Stimulated activated CD4-positive, alpha-beta T cell treated with anti-CD3 and anti-CD28 coated beads, Interleukin-1b, Interleukin-23, amount 100 ng/mL, for 24 hours (primary cell): ENCODE results near the gene RNF181.
A peak's percentile ranks its signal among the peaks of the same experiment; 100 is the strongest.
"Not testable (repeated sequence)": the region's sequence is repeated elsewhere in the genome, so short reads cannot be mapped to it uniquely, and the experiment has no call there.

Experiments used
- DNase-seq, 4 experiments: peaks; one replicate each; pipeline ENCODE4 v3.0.0-alpha.2; 2020; ENCODE audit warnings: low read depth in 4 of 4, low spot score in 1 of 4

The RNF181 gene

DNA sequence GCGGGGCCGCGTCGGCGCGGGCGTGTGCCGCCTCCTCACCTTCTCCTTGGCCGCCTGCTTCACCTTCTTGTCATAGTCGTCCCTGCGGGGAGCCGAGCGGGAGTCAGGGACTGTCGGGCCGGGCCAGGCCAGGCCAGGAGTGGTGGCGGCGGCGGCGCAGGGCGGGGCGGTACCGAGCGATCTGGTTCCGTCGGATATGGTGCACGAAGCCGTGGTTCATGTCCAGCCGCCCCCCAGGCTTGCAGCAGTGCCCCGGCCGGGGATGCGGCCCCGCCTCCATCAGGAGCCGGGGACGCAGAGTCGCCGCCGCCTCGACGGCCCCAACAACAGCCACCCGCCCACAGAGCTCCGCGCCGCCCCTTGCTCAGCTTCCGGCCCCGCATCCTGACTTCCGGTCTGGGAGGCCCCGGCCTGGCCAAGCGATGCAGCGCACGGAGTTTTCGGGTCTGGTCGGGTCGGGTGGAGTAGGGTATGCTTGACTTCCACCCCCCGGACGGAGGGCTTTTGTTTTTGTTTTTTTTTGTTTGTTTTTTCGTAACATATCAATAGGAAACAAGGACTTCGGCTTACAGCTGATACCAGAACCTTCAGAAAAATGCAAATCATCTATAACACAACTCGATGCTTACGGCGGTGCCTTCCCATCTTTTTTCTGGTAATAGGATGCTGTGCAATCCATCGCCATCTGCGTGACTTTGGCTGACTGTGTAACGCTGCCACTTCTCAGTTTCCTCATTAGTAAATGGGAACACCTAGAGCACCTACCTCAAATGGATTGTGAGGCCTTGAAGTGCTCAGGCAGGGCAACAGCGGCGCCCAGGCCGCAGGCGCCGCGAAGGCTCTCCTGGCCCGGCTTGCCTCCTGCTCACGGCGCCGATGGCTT, 16.4 kb downstream of the RNF181 start, which contains the start of gene C2orf68:
TSS of gene C2orf68 (minus strand) at position 362 of the 883 bp plus-strand sequence. CDS start at position 280, 82 bp downstream.
- DNase-seq: peak; percentile 71 to 87 (median 78)

- DNase-seq: no peak
Measured at GRCh38 chr2:85613717-85614515, 18.4 kb downstream of the RNF181 start.

DNA sequence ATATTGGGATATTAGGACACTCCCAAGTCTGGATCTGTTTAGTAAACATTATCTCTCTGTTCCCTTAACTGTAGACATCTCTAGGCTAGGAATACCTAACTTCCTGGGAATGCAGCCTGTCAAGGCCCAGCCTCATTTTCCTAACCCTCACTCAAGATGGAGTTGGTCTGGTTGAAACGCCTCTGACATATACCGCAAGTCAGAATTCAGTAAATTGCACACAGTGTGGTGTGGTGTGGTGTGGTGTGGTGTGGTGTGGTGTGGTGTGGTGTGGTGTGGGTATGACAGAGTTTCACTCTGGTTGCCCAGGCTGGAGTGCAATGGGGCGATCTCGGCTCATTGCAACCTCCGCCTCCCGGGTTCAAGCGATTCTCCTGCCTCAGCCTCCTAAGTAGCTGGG, 19.2 kb downstream of the RNF181 start:
- DNase-seq: not testable (repeated sequence)

DNA sequence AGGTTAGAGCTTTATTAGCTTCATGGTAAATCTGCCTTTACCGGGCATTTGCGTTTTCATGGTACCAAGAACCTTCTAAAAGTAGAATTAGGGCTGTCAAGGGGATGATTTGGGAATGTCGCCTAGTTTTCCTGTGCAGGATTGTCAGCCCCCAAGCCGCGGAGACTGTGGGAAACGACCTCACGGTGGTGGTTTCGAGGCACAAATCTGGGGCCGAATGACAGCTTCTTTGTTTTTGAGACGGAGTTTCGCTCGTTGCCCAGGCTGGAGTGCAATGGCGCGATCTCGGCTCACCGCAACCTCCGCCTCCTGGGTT, 19.8 kb downstream of the RNF181 start:
- DNase-seq: no peak

GRCh38 chr2:85617723-85618122, 22.2 kb downstream of the RNF181 start:
- DNase-seq: not testable (repeated sequence)

- no peak for DNase-seq
Measured at GRCh38 chr2:85619617-85620016, 24.1 kb downstream of the RNF181 start.

- DNase-seq: no peak
Measured at GRCh38 chr2:85621338-85621737, 25.8 kb downstream of the RNF181 start.

- no peak for DNase-seq
Measured at GRCh38 chr2:85623991-85624390, 28.4 kb downstream of the RNF181 start.

- DNase-seq: no peak
Measured at GRCh38 chr2:85628658-85629057, 33.1 kb downstream of the RNF181 start.

GRCh38 chr2:85631316-85631715, 35.8 kb downstream of the RNF181 start:
- DNase-seq: no peak

- DNase-seq: no peak
Measured at GRCh38 chr2:85635011-85635410, 39.5 kb downstream of the RNF181 start.

- DNase-seq: no peak
Measured at GRCh38 chr2:85635636-85636035, 40.1 kb downstream of the RNF181 start.

- no peak for DNase-seq
Measured at GRCh38 chr2:85642725-85643124, 47.2 kb downstream of the RNF181 start.

GRCh38 chr2:85644909-85645308, 49.4 kb downstream of the RNF181 start:
- no peak for DNase-seq

DNA sequence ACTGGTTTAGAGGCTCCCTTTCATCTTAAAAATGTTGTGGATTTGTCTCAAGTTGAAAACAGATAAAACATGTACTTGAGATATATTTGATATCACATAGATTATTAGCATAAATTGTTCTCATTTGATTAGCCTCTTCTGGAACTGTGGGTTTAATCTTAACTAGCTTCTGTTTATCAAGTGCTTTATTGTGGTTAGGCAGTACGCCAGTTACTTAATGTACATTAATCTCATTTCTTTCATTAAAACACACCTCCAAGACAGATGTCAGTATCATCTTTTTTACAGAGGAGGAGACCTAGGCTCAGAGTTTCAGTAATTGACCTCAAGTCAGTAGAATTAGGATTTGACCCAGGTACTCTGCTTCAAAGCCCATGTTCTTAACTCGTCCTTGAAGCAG, 50.6 kb downstream of the RNF181 start:
- no peak for DNase-seq
